HL-60 (cell line): ENCODE results near the gene BCAR1.
"Not testable (repeated sequence)": the region's sequence is repeated elsewhere in the genome, so short reads cannot be mapped to it uniquely, and the experiment has no call there.

ENCODE experiments used
- DNase-seq, 2 experiments: peaks; one replicate each; pipeline ENCODE4 v3.0.0-alpha.2; 2010 to 2020; ENCODE audit warnings: low read depth in 1 of 2, low spot score in 1 of 2
- H3K27ac ChIP-seq: fragments of 250-450 bp; sonication (Bioruptor Pico); replicated peaks from 2 replicates; pipeline ENCODE4 v1.5.1; 2020; ENCODE audit warnings: mild to moderate bottlenecking, moderate library complexity
- H3K27me3 ChIP-seq: fragments of 250-450 bp; sonication (Bioruptor Pico); 2 replicates; pipeline ENCODE4 v1.5.1; 2021; ENCODE audit warnings: mild to moderate bottlenecking, moderate library complexity; ENCODE audit not compliant: insufficient read depth, poor library complexity, severe bottlenecking
- H3K4me3 ChIP-seq: replicated peaks from 2 replicates; pipeline ENCODE4 v1.5.1; 2011; ENCODE audit warnings: mild to moderate bottlenecking, control low read depth, low read length; ENCODE audit not compliant: insufficient read depth
- GABPA ChIP-seq: IDR thresholded peaks from 2 replicates; pipeline ENCODE4 v1.6.1; 2012; ENCODE audit warnings: low read depth
- POLR2AphosphoS5 ChIP-seq: IDR thresholded peaks from 2 replicates; pipeline ENCODE4 v1.6.1; 2012; ENCODE audit warnings: low read depth
- SPI1 ChIP-seq: IDR thresholded peaks from 2 replicates; pipeline ENCODE4 v1.6.1; 2012; ENCODE audit warnings: low read depth, mild to moderate bottlenecking, borderline replicate concordance
- TF ChIP-seq, protein P1 (sequence below): IDR thresholded peaks from one replicate; pipeline ENCODE4 v1.5.1; 2011; ENCODE audit warnings: low read length, control low read depth, inconsistent platforms; ENCODE audit not compliant: insufficient read depth
- TF ChIP-seq, protein P2 (sequence below): IDR thresholded peaks from 2 replicates; pipeline ENCODE4 v1.6.1; 2012; ENCODE audit warnings: low read depth; ENCODE audit not compliant: insufficient replicate concordance

BCAR1 gene

DNA sequence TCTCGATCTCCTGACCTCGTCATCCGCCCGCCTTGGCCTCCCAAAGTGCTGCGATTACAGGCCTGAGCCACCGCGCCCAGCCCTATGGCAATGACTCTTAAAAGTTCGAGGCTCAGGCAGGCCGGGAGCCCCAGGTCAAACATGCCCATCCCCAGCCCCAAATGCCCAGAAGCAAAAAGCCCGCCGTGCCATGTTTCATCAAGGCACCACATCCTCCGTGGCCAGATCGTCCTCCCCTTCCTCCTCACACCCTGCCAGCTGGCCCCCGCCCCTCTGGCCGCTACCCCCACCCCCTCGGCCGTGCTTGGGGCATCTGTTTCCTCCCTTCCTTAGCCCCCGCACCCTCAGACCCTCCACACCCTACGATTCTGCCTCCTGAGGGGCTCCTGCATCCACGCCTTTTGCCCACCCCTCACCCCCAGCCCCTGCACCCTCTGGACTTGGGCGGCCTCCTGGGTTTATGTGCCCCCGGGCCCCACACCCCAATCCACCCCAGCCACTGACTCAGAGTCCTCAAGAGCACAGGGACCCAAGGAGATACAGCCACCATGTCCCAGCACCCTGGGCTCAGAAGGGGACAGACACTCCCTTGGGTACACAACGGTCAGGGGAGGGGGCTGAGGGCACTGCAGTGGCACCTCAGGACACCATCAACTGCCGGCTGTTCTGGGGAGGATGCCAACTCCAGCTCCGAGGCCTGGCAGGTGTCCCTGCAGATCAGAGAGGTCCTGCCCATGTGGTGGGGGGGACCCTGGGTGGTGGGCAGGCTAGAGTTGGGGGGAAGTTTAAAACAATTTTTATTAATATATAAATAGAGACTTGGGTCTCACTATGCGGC, 25.5 kb downstream of the BCAR1 start:
- Histone ChIP-seq H3K4me3 (no peak overlapping the region), H3K27me3 (no peaks in the 10 kb centered on the region), H3K27ac (no peak overlapping the region)
- TF ChIP-seq SPI1 (no peak), POLR2AphosphoS5 (no peak), GABPA (no peak)
- TF ChIP-seq, protein P1, sequence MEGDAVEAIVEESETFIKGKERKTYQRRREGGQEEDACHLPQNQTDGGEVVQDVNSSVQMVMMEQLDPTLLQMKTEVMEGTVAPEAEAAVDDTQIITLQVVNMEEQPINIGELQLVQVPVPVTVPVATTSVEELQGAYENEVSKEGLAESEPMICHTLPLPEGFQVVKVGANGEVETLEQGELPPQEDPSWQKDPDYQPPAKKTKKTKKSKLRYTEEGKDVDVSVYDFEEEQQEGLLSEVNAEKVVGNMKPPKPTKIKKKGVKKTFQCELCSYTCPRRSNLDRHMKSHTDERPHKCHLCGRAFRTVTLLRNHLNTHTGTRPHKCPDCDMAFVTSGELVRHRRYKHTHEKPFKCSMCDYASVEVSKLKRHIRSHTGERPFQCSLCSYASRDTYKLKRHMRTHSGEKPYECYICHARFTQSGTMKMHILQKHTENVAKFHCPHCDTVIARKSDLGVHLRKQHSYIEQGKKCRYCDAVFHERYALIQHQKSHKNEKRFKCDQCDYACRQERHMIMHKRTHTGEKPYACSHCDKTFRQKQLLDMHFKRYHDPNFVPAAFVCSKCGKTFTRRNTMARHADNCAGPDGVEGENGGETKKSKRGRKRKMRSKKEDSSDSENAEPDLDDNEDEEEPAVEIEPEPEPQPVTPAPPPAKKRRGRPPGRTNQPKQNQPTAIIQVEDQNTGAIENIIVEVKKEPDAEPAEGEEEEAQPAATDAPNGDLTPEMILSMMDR: no peak
- TF ChIP-seq, protein P2, sequence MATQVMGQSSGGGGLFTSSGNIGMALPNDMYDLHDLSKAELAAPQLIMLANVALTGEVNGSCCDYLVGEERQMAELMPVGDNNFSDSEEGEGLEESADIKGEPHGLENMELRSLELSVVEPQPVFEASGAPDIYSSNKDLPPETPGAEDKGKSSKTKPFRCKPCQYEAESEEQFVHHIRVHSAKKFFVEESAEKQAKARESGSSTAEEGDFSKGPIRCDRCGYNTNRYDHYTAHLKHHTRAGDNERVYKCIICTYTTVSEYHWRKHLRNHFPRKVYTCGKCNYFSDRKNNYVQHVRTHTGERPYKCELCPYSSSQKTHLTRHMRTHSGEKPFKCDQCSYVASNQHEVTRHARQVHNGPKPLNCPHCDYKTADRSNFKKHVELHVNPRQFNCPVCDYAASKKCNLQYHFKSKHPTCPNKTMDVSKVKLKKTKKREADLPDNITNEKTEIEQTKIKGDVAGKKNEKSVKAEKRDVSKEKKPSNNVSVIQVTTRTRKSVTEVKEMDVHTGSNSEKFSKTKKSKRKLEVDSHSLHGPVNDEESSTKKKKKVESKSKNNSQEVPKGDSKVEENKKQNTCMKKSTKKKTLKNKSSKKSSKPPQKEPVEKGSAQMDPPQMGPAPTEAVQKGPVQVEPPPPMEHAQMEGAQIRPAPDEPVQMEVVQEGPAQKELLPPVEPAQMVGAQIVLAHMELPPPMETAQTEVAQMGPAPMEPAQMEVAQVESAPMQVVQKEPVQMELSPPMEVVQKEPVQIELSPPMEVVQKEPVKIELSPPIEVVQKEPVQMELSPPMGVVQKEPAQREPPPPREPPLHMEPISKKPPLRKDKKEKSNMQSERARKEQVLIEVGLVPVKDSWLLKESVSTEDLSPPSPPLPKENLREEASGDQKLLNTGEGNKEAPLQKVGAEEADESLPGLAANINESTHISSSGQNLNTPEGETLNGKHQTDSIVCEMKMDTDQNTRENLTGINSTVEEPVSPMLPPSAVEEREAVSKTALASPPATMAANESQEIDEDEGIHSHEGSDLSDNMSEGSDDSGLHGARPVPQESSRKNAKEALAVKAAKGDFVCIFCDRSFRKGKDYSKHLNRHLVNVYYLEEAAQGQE: no peak
- DNase-seq: no peak

DNA sequence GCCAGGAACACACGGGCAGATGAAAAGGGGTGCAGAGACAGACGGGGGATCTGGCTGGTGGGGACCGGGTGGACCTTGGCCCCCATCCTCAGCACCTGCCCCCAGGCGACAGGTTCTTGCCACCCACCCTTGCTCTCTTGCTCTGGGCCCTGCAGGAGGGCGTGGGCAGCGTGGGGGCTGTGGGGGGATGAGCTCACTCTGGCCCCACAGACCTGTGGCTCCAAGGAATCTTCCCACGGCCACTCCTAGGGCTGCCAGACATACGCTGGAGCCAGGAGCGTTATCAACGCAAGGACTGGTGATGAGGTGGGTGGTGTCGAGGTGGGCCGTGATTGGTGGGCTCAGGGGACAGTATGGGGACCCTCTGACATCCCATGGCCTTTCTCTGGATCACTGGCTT, 26.3 kb downstream of the BCAR1 start:
- DNase-seq: no peak
- Histone ChIP-seq H3K27me3 (no peaks in the 10 kb centered on the region), H3K27ac (no peak overlapping the region), H3K4me3 (no peak overlapping the region)
- TF ChIP-seq SPI1 (no peak), GABPA (no peak), POLR2AphosphoS5 (no peak)
- TF ChIP-seq, protein P2: no peak
- TF ChIP-seq, protein P1: no peak

DNA sequence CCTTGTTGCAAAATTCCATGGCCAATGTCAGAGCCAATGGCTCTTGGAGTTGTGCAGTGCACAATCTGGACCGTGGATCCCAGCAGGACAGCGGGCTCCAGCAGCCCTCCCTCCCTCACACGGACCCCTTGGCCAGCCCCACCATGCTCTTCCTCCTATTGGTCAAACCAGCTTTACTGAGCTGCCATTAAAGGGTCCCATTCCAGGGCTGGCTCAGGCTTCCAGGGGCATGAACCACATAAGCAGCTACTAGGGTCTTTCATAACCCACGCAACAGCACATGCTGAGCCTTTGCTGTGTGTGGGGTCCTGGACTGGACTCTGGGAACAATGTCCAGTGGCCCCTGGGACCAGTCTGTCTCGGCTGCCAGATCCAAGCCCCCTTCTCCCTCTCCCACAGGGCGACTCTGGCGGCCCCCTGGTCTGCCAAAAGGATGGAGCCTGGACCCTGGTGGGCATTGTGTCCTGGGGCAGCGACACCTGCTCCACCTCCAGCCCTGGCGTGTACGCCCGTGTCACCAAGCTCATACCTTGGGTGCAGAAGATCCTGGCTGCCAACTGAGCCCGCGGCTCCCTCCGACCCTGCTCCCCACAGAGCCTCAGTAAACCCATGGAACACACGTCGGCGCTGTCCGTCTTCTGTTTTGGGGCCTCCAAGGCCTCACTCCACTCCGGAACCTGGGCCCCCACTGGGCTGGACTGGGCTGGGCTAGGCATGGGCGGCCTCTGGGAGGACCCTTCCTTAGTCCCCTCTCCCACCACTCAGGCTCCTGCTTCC, 26.9 kb downstream of the BCAR1 start:
- H3K27me3 ChIP-seq: peaks cover 2% of the 10 kb centered on the region
- no peak overlapping the region for H3K4me3 ChIP-seq
- no peak for DNase-seq
- TF ChIP-seq SPI1: no peak
- no peak for TF ChIP-seq GABPA
- no peak for TF ChIP-seq POLR2AphosphoS5
- TF ChIP-seq, protein P1: no peak
- TF ChIP-seq, protein P2: no peak
- no peak overlapping the region for H3K27ac ChIP-seq

DNA sequence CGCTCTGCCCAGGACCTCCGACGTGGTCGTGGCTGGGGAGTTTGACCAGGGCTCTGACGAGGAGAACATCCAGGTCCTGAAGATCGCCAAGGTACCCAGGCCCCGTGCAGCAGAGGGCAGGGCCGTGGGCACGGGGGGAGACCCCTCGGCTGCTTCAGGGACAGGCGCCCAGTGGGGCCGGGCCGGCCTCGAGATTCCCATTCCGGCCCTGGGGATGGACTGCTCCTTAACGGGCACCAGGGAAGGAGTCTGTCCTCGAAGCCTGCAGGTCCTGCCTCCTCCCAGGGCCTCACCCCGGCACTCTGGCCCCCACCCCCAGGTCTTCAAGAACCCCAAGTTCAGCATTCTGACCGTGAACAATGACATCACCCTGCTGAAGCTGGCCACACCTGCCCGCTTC, 28.3 kb downstream of the BCAR1 start:
- DNase-seq, H3K27ac ChIP-seq, H3K27me3 ChIP-seq, H3K4me3 ChIP-seq: not testable (repeated sequence)
